GM18505 (cell line): ENCODE results near the gene ZFR.
"Not testable (repeated sequence)": the region's sequence is repeated elsewhere in the genome, so short reads cannot be mapped to it uniquely, and the experiment has no call there.

Experiments
- ATAC-seq: cut with Tn5 transposase; IDR thresholded peaks from one replicate; pipeline ENCODE4 v1.9.1; 2021; ENCODE audit not compliant: unreplicated experiment
- POLR2A ChIP-seq: IDR thresholded peaks from 4 replicates; pipeline ENCODE4 v1.6.1; 2011; ENCODE audit warnings: borderline replicate concordance; ENCODE audit not compliant: insufficient read depth, insufficient read length; ENCODE audit errors: extremely low read depth

ZFR gene

DNA sequence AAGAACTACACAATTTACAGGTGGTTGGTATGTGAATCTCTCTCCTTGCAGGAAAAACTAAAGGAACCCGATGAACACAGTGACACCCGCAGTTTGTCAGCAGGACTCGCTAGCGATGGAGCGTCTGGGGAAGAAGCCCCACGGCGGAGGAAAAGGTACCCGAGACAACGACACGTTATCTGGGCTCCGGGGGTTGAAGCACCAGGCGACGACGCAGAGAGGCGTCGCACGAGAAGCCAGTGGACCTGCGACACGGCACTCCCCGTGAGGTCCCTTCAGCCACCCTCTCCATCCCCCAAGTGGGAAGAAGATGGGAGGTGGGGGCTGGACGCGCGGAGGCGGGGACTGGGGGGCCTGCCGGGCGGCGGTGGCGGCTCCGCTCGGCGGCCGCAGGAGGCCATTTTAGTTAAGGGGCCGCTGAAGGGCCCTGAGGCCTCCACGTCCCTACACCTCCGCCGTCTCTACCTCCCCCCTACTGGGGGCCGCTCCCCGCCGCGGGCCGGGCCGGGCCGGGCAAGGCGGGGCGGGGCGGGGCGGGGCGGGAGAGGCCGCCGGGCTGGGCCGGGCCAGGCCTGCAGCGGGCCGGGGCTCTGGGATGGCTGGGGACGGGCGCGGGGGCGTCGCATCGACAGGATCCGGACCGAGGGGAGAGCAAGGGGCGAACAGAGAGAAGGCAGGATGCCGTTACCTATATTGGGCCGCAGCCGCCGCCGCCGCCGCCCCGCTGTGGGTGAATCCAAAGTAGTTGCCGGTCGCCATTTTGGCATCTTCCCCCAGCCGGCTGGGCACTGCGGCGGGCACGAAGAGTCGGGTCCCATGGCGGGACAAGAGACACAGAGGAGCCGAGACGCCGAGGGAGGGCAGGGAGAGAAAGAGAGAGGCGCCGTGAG, 754 bp downstream of the ZFR start:
- peak; percentile 36 for ATAC-seq
- no peak for TF ChIP-seq POLR2A

DNA sequence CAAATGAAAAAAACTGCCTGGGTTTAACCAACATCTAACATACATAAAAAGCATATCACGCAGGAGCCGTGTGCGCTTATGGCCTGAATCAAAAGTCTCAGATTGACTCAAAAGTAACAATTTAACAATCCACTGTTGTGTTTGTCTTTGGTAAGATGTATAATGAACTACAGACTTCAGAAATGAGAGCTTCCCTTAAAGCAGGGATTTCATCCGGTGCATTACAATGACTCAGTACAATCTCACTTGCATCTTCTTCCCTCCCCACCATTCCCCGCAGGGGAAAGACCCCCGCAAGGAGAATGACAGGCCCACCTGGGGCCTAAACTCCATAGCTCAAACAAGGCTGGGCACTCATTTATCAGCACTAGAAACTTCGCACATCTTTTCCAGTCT, 1.4 kb downstream of the ZFR start:
- no peak for TF ChIP-seq POLR2A
- ATAC-seq = peak; percentile 16

DNA sequence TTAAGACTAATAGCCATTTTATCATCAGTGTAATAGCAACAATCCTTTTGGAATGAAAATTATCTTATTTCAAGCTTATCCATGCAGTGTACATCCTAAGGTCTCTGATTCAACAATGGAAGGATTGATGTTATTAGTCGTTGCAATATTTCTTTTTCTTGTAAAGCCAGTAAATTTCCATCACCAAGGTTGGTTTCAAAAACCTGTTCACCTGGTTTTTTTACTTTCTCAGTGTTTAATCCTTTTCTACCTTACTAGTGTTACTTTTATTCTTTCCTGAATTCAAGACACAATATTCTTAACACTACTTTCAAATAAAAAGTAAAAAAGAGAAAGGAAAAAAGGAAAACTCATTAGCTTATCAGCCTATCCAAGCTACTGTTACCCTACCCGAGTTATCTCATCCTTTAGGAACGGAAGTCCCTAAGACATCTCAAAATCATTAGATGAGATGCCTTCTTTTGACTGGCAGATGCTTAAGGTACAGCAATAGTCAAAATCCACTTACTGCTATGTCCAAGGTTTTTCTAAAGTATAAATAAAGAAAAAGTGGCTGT, 5.4 kb downstream of the ZFR start:
- ATAC-seq = no peak
- no peak for TF ChIP-seq POLR2A

DNA sequence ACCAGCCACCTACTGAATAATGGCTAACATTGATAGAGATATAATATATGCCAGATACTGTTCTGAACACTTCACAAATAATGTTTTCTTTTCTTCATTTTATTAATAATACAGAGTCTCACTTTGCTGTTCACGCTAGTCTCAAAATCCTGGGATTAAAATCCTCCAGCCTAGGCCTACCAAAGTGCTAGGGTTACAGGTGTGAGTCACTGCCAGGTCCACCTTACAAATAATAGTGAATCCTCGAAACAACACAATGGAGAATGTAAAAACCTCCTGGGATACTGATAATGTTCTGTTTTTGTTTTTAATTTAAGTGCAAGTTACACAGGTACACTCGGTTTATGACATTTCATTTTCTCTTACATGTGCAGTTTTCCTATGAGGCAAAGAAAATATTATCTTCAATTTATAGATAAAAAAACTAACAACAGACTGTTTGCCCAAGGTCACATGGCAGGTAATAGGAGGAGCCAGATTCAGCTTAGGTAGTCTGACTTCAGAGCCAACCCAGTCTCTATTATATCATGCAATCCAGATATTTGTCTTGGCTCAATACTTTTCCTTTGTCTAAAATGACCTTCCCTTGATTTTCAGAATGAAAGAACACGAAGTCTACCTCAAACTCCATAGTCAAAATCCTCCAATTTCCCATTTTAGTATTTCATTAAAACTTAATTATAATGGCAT, 7.8 kb downstream of the ZFR start:
- ATAC-seq = no peak
- TF ChIP-seq POLR2A = no peak

DNA sequence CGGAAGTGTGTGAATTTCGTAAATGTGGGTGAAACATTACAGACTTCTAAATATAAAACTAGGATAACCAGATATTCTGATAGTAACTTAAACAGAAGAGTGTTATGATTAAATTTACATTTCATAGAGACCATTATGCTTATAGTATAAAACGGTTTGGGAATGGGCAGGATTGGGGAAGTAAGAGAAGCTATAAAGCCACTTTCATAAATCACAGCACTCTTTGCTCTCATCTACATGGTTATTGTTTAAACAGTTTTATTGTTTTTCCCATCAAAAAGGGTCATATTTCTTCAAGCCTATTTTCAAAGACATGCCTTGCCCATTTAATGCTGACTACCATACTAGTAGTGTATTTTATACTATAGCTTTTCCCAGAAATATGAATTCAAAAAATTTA, 9.2 kb downstream of the ZFR start:
- no peak for ATAC-seq
- no peak for TF ChIP-seq POLR2A

DNA sequence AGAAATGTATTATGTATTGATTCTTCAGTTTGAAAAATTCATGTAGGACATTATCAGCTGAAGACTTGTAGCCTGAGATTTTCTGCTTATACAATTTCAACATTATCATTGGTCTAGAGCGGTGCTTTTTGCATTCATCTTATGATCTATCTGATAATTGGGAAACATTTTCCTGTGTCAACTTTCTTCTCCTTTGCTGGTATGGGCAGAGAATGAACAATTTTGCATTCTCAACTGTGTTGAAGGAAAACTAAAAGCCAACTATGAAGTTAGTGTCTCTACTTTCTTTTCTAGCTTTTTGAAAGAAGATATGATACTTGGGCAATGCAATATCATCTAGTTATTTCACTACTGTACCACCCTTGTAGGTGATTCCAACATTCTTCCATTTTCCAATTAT, 10.3 kb downstream of the ZFR start:
- ATAC-seq = no peak
- no peak for TF ChIP-seq POLR2A

DNA sequence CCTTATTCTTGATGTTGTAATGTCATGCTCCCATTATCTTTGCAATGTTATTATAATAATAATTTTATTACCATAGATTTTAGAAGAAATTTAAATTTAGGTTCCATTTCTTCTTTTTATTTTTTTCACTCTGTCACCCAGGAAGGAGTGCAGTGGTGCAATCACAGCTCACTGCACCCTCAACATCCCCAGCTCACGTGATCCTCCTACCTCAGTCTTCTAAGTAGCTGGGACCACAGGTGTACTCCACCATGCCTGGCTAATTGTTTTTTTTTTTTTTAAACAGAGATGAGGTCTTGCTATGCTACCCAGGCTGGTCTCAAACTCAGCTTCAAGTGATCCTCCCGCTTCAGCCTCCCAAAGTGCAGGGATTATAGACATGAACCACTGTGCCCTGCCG, 11.9 kb downstream of the ZFR start:
- ATAC-seq = no peak
- TF ChIP-seq POLR2A = no peak

DNA sequence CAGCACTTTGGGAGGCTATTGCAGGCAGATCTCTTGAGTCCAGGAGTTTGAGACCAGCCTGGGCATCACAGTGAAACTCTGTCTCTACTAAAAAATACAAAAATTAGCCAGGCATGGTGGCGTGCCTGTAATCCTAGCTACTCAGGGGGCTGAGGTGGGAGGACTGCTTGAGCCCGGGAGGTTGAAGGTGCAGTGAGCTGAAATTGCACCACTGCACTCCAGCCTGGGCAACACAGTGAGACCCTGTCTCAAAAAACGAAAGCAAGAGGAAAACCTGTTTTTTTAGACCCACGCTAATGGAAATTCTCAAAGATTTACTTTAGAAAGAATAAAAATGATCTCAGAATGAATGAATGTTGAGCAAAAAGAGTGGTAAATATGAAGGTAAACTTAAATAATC, 13.7 kb downstream of the ZFR start:
- not testable (repeated sequence) for ATAC-seq

DNA sequence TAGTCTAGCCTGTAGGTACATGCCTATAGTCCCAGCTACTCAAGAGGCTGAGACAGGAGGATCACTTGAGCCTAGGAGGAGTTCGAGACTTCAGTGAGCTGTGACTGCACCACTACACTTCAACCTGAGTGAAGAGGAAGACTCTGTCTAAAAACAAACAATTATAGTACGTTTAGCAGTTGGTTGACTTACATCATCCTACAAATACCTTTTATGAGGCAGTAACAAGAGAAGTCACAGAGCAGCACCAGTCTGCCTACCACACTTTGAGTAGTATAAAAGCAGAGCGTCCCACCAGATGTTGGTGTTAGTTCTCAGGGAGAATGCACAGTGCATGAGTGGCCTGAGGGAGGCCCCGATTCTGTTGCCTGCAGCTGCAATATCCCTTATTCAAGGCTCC, 16.1 kb downstream of the ZFR start:
- ATAC-seq = no peak
- no peak for TF ChIP-seq POLR2A

DNA sequence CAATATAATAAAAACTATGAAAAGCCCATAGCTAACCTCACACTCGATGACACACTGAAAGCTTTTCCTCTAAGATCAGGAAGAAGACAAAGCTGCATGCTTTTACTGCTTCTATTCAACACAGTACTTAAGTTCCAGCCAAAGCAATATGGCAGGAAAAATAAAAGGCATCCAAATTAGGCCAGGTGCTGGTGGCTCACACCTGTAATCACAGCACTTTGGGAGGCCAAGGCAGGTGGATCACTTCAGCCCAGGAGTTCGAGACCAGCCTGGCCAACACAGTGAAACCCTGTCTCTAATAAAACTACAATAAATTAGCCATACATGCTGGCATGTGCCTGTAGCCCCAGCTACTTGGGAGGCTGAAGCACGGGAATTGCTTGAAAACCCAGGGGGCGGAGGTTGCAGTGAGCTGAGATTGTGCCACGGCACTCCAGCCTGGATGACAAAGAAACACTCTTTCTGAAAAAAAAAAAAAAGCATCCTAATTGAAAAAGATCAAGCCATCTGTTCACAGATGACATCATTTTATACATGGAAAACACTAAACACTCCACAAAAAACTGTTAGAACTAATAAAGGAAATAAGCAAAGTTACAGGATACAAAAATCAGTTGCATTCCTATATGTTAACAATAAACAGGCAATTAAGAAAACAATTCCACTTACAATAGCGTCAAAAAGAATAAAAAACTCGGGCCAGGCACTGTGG, 17.9 kb downstream of the ZFR start:
- no peak for TF ChIP-seq POLR2A
- ATAC-seq = no peak

DNA sequence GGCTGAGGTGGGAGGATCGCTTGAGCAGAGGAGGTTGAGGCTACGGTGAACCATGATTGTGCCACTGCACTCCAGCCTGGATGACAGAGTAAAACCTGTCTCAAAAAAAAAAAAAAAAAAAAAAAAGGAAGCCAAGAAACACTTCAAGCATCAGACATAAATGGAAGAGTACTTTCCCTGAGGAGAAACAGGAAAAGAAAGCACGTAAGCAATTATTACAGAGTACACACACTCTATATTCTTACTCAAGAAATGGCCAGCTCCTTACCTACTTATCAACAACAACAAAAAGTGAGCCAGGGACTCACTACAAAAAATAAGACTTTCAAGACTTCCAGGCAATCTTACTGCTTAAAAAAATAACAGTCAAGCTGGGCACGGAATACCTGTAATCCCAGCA, 21.8 kb downstream of the ZFR start:
- no peak for ATAC-seq
- TF ChIP-seq POLR2A = no peak

DNA sequence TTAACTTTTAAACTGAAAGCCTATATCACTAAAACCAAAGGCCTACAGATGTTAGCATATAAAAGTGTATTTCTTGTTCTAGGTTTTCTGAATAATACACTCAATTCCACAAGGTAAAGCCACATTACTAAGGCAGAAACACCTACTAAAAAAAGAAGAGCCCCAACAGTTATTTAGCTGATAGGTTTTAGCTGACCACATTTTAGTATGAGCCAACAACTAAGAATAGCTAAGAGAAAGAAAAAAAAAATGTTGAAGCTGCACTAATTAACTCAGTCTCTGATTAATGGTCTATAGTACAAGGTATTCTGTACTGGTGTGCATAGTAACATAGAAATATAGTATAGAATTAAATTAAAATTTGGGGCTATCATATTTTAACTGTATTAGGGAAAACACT, 23.5 kb downstream of the ZFR start:
- no peak for TF ChIP-seq POLR2A
- no peak for ATAC-seq

DNA sequence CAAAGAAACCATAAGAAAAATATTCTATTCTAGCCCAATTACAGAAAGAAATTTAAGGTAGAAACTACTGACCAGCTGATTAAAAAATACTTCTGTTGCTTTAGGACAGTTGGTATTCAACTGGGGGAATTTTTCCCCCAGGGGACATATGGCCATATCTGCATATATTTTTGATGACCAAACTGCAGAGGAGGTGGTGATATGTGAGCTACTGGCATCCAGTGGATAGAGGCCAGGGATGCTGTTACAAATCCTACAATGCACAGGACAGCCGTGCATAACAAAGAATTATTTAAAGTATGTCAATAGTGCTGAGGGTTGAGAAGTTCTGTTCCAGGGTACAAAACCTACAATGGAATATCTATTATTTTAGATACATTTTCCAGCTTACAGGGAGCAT, 24.0 kb downstream of the ZFR start:
- no peak for TF ChIP-seq POLR2A
- ATAC-seq = no peak
